OCI-LY3 (cell line): ENCODE results near the gene GALNT1.

Experiments
- EZH2phosphoT487 ChIP-seq: fragments of 200-600 bp; shearing (Covaris generic); IDR thresholded peaks from 2 replicates; pipeline ENCODE4 v1.6.1; 2018; ENCODE audit warnings: antibody characterized with exemption, mixed run types, low read depth
- TF ChIP-seq, protein P1 (sequence below): fragments of 200-600, 300-600 bp; sonication (generic); IDR thresholded peaks from 2 replicates; pipeline ENCODE4 v1.5.1; 2014; ENCODE audit warnings: antibody characterized with exemption, low read length, low read depth

DNA sequence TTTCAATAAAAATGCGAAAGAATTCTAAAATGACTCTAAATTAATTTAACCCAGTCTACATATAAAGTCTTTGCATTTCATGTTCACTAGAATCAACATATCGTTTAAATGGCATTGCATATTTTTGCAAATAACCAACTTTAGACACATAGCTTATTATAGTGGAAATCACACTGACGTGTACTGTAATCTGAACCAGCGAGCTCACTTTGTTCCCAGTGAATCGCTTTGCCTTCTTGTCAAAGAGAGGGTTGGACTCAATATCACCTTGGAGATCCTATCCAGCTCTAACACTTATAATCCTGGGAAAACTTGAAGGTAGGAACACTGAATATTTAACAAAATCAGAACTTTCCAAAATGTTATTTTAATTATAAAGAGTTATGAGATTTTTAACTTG is 108.2 kb downstream of the GALNT1 start:
- no peak for TF ChIP-seq EZH2phosphoT487
- TF ChIP-seq, protein P1, sequence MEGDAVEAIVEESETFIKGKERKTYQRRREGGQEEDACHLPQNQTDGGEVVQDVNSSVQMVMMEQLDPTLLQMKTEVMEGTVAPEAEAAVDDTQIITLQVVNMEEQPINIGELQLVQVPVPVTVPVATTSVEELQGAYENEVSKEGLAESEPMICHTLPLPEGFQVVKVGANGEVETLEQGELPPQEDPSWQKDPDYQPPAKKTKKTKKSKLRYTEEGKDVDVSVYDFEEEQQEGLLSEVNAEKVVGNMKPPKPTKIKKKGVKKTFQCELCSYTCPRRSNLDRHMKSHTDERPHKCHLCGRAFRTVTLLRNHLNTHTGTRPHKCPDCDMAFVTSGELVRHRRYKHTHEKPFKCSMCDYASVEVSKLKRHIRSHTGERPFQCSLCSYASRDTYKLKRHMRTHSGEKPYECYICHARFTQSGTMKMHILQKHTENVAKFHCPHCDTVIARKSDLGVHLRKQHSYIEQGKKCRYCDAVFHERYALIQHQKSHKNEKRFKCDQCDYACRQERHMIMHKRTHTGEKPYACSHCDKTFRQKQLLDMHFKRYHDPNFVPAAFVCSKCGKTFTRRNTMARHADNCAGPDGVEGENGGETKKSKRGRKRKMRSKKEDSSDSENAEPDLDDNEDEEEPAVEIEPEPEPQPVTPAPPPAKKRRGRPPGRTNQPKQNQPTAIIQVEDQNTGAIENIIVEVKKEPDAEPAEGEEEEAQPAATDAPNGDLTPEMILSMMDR: no peak
